Sigmoid colon (tissue), 4 donors: ENCODE results near the gene NACAD.

Source experiments
- POLR2AphosphoS5 ChIP-seq, 4 donors: sonication (generic); formaldehyde crosslinking; IDR thresholded peaks; one replicate each; pipeline ENCODE4 v1.6.1; 2017; ENCODE audit warnings: antibody characterized with exemption in 4 of 4
- TF ChIP-seq, protein P1 (sequence below), 4 experiments: fragments of 450-650 bp in 3 of 4; fragments of 200-600 bp in 1 of 4; IDR thresholded peaks; one replicate each; pipeline ENCODE4 v1.5.1; 2016 to 2019; ENCODE audit warnings: antibody characterized with exemption in 4 of 4, mild to moderate bottlenecking in 3 of 4, moderate library complexity in 2 of 4

DNA sequence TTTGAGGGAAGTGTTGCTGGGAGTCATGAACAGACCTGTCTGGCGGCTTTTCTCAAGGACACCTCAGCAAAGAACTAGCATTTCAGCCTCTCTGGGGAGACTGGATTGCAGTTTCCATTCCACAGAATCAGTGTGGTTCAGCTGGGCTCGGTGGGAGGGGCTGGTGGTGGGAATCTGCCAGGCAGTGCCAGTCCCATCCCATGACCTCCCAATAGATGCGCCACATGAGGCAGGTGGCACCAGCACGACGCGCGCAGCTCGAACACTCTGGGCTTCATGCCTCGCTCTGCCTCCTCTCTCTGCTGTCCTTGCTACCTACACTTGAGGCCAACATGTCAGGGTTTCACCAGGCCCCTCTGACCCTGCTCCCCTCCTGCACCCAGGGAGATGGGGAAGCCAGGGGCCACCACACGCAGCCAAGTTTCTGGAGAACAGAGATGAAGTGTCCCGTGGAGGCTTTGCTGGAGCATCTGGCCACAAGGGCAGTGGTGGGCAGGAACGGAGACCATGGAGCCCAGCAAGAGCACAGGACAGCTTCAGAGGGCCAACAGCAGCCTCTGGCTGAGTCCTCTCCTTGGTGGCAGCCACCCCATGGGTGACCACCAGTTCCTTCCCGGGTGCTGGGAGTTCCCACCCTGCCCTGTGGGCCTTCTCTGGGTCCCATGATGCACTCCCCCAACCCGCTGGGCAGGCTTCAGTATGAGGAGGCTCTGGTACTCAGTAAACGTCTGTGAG is 2.3 kb downstream of the NACAD start:
- TF ChIP-seq POLR2AphosphoS5 (IDR thresholded peaks at IDR 0.05), result no peak
- TF ChIP-seq, protein P1, sequence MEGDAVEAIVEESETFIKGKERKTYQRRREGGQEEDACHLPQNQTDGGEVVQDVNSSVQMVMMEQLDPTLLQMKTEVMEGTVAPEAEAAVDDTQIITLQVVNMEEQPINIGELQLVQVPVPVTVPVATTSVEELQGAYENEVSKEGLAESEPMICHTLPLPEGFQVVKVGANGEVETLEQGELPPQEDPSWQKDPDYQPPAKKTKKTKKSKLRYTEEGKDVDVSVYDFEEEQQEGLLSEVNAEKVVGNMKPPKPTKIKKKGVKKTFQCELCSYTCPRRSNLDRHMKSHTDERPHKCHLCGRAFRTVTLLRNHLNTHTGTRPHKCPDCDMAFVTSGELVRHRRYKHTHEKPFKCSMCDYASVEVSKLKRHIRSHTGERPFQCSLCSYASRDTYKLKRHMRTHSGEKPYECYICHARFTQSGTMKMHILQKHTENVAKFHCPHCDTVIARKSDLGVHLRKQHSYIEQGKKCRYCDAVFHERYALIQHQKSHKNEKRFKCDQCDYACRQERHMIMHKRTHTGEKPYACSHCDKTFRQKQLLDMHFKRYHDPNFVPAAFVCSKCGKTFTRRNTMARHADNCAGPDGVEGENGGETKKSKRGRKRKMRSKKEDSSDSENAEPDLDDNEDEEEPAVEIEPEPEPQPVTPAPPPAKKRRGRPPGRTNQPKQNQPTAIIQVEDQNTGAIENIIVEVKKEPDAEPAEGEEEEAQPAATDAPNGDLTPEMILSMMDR (IDR thresholded peaks at IDR 0.05), result no peak
